ENCODE data around the gene DNM1L. TPM values are rescaled to one million over a fixed set of nuclear protein-coding genes. Genes with fewer than 3 reads are reported as not detected.

The DNM1L gene
- total RNA-seq = 60.0 and 70.8 TPM in 2 replicates

DNA sequence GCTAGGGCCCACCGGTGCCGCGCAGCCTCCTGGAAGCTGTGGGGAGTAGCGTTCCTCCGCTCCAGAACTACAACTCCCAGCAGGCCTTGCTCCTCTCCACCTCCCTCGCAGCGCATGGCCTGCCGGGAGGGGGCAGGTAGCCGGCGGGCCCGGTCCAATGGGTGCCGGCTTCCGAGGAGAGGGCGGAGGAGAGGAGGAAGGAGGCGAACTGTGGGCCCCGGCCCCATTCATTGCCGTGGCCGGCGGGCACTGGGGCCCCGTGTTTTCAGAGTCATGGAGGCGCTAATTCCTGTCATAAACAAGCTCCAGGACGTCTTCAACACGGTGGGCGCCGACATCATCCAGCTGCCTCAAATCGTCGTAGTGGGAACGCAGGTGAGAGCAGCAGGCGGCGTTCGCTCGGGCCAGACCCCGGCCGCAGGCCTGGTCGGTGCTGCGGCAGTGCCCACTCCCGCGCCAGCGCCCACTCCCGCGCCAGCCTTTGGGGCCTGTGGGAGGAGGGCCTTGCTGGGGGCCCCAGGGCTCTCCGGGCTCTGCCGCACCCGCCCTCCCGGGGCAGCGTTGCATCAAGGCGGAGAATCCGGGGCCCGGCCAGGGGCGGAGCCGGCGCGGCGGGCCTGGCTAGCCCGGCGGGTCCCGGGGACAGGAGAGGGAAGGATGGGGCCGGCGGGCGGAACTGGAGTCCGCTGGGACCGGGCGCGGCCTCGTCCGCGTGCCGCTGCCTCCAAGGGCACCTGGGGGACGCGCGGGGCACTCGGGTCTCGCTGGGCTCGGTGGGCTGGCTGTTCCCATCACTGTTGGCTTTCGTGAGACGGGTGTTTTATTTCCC is at the start of gene DNM1L:
Gene DNM1L (plus strand): TSS at position 211 of the 829 bp plus-strand sequence. CDS start 63 bp downstream, at position 274.
- H3K4me3 ChIP-seq (ENCODE audit: low read depth, low read length) = peak within 1 kb of the TSS; percentile 65
- TF ChIP-seq, protein P1, sequence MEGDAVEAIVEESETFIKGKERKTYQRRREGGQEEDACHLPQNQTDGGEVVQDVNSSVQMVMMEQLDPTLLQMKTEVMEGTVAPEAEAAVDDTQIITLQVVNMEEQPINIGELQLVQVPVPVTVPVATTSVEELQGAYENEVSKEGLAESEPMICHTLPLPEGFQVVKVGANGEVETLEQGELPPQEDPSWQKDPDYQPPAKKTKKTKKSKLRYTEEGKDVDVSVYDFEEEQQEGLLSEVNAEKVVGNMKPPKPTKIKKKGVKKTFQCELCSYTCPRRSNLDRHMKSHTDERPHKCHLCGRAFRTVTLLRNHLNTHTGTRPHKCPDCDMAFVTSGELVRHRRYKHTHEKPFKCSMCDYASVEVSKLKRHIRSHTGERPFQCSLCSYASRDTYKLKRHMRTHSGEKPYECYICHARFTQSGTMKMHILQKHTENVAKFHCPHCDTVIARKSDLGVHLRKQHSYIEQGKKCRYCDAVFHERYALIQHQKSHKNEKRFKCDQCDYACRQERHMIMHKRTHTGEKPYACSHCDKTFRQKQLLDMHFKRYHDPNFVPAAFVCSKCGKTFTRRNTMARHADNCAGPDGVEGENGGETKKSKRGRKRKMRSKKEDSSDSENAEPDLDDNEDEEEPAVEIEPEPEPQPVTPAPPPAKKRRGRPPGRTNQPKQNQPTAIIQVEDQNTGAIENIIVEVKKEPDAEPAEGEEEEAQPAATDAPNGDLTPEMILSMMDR (IDR thresholded peaks at IDR 0.05; ENCODE audit: insufficient read depth, low read length, poor library complexity, severe bottlenecking) = no peak
- DNase-seq (ENCODE audit: low read depth) = peak; percentile 87

DNA sequence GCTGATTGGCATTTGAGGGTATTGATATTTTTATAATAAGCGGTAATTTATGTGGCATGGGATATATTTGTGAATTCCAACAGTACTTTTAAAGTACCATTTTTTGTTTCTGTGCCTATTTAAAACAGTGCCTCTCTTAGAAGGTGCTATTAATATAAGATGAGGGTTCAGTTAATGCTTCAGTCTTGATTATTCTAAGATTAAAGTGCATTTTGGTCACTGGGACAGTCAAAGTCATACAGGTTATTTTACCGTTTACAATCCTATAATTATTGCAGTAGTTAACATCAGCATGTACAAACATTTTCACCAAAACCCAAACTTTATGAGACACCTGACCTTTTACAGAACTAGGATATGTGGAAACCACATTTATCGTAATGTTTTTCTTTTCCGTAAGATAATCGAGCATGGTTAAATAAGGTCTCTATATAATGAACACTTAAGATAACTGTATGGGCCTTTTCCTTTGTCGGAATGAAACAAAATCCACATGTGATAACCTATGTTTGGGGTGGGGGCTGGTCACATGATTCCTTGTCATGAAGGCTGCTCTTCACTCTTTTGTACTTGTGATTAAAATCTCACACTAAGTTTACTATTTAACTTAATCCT is 37.7 kb upstream of the DNM1L start:
- no peak for DNase-seq (ENCODE audit: low read depth)
- Histone ChIP-seq H3K4me3 (ENCODE audit: low read depth, low read length) (no peak overlapping the region), H3K27me3 (ENCODE audit: control insufficient read depth, insufficient read depth, low read length) (no peaks in the 10 kb centered on the region), H3K36me3 (ENCODE audit: control insufficient read depth, insufficient read depth, low read length) (no peaks in the 10 kb centered on the region)
- TF ChIP-seq, protein P1 (IDR thresholded peaks at IDR 0.05; ENCODE audit: insufficient read depth, low read length, poor library complexity, severe bottlenecking) = no peak

More for the DNA sequence above, at the start of gene DNM1L:
- no peaks in the 10 kb centered on the region for H3K36me3 ChIP-seq (ENCODE audit: control insufficient read depth, insufficient read depth, low read length)
- no peaks in the 10 kb centered on the region for H3K27me3 ChIP-seq (ENCODE audit: control insufficient read depth, insufficient read depth, low read length)

DNA sequence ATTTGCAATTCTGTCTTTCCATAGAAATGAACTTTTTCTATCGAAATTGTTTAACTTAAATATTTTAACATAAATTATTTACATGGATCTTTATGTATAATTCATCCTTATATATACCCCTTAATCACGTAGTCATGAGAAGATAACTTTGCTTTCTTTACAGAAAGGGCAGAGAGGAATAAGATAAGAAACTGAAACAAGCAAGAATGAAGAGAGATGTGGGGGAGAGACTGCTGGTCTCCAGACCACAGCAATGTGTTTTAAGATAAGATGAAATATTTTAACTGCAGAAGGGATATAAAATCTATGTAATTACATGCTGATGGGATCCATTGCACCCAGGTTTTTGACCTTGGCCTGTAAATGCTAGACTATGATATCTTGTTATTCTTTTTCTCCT is 34.7 kb upstream of the DNM1L start:
- Histone ChIP-seq H3K27me3 (ENCODE audit: control insufficient read depth, insufficient read depth, low read length) (no peaks in the 10 kb centered on the region), H3K4me3 (ENCODE audit: low read depth, low read length) (no peak overlapping the region), H3K36me3 (ENCODE audit: control insufficient read depth, insufficient read depth, low read length) (no peaks in the 10 kb centered on the region)
- DNase-seq (ENCODE audit: low read depth) = no peak
- TF ChIP-seq, protein P1 (IDR thresholded peaks at IDR 0.05; ENCODE audit: insufficient read depth, low read length, poor library complexity, severe bottlenecking) = no peak

DNA sequence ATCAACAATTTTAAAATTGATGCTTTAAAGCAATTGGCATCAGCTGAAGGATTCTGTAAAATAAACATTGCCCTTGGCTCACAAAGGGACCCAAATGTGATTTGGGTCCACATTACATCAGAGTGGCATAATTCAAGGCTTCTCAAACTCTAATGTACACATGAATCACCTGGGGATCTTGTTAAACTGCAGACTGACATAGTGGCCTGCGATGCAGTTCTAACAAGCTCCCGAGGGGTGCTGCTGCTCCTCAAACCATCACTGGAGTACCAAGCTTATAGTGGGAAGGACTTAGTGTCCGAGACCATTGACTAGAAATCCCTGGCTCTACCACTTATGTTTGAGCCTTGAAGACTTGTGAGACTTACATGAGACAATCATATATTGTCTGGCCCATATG is 31.8 kb upstream of the DNM1L start:
- DNase-seq (ENCODE audit: low read depth) = no peak
- TF ChIP-seq, protein P1 (IDR thresholded peaks at IDR 0.05; ENCODE audit: insufficient read depth, low read length, poor library complexity, severe bottlenecking) = no peak
- Histone ChIP-seq H3K36me3 (ENCODE audit: control insufficient read depth, insufficient read depth, low read length) (no peaks in the 10 kb centered on the region), H3K4me3 (ENCODE audit: low read depth, low read length) (no peak overlapping the region), H3K27me3 (ENCODE audit: control insufficient read depth, insufficient read depth, low read length) (no peaks in the 10 kb centered on the region)

DNA sequence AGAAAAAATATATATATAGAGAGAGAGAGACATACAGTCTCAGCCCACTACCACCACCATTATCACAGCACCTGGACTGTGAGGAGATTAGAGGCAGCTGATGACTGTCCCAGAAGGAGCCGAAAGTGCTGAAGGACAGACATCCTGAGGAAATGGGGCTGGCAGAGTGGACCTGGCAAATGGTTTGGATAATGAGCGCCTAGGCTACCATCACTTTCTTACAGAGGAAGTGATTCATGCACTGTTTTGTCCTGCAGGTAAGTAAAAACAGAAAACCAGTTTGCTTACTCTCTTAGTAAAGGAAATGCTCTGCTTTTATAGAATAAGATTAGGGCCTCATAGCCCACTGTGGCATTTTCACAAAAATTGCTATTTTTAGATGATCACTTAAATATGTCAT is 28.6 kb upstream of the DNM1L start:
- H3K36me3 ChIP-seq (ENCODE audit: control insufficient read depth, insufficient read depth, low read length) = no peaks in the 10 kb centered on the region
- H3K4me3 ChIP-seq (ENCODE audit: low read depth, low read length) = no peak overlapping the region
- TF ChIP-seq, protein P1 (IDR thresholded peaks at IDR 0.05; ENCODE audit: insufficient read depth, low read length, poor library complexity, severe bottlenecking) = no peak
- no peak for DNase-seq (ENCODE audit: low read depth)
- no peaks in the 10 kb centered on the region for H3K27me3 ChIP-seq (ENCODE audit: control insufficient read depth, insufficient read depth, low read length)

All from kidney epithelial cell (primary cell).